Activated naive CD8-positive, alpha-beta T cell treated with anti-CD3 and anti-CD28 coated beads for 36 hours (primary cell): ENCODE results near the gene C6orf62. TPM values are rescaled to one million over a fixed set of nuclear protein-coding genes. Genes with fewer than 3 reads are reported as not detected.
"Not testable (repeated sequence)": the region's sequence is repeated elsewhere in the genome, so short reads cannot be mapped to it uniquely, and the experiment has no call there.

ENCODE experiments used
- DNase-seq: peaks from one replicate; pipeline ENCODE4 v3.0.0; 2021
- H3K27ac Mint-ChIP-seq: one replicate; pipeline ENCODE4 v1.8.0; 2022; ENCODE audit warnings: mild to moderate bottlenecking, moderate library complexity, mixed read lengths
- H3K27me3 Mint-ChIP-seq: one replicate; pipeline ENCODE4 v1.8.0; 2022; ENCODE audit warnings: mild to moderate bottlenecking, mixed read lengths
- H3K36me3 Mint-ChIP-seq: one replicate; pipeline ENCODE4 v1.8.0; 2021; ENCODE audit warnings: mild to moderate bottlenecking, mixed read lengths
- H3K4me1 Mint-ChIP-seq: one replicate; pipeline ENCODE4 v1.8.0; 2021; ENCODE audit warnings: mixed read lengths
- H3K4me3 Mint-ChIP-seq: one replicate; pipeline ENCODE4 v1.8.0; 2022; ENCODE audit warnings: mild to moderate bottlenecking, moderate library complexity, mixed read lengths
- H3K9me3 Mint-ChIP-seq: one replicate; pipeline ENCODE4 v1.8.0; 2022; ENCODE audit warnings: mixed read lengths
- total RNA-seq, 2 experiments: library from RNA; stranded (reverse); gene quantifications; one replicate each; pipeline ENCODE4 v1.2.3, GENCODE V29; 2021

The C6orf62 gene
- 100 to 1,000 TPM; 110 to 111 TPM for total RNA-seq

DNA sequence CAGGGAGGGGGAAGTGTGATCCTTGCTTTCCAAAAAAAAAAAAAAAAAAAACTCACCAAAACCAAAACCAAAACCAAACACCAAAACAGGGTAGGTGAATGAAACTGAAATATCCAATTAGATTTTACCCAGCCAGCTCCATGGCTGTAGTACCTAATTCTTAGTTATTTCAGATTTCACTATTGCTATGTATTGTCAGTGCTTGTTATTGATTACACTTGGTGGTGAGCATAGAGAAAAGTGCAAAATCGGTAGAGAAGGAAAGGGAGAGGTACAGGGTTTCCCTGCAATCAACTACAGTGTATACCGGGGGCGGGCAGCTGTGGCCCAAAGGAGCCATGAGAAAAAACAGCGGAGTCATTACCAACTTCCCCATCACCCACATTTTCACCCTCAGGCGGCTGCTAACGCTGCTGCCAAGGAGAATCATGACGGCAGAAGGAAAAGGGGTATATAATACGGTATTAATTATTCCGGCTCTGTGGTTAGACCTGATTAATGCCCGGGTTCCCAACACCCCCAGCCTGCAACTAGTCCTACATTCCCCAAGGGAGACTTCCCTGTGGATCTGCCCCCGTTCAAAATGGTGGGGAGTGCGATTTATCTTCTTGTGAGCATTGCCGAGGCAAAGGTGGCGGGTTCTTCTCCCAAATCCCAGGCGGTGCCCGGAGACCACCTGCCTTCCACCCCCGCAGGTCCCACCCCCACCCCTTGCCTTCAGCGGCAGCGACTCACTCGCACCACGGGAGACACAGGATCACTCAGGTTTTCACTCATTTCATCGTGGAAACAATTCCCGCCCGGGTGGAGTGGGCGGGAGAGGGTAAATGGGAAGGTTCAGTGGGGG lies at the start of gene C6orf62:
TSS of gene C6orf62 (minus strand) at position 30 of the 847 bp plus-strand sequence. CDS start 486 bp downstream, outside the sequence.
- Mint-ChIP-seq H3K27me3 (peaks cover 5% of the 10 kb centered on the region), H3K4me3 (peak within 1 kb of the TSS; percentile 100), H3K4me1 (peaks cover 40% of the 10 kb centered on the region), H3K9me3 (no peaks in the 10 kb centered on the region), H3K36me3 (peaks cover 55% of the 10 kb centered on the region), H3K27ac (peak within 1 kb of the TSS; percentile 100)
- DNase-seq, result peak; percentile 63

GRCh38 chr6:24768361-24768760 lies 49.4 kb upstream of the C6orf62 start:
- Mint-ChIP-seq H3K27me3 (no peaks in the 10 kb centered on the region), H3K9me3 (no peaks in the 10 kb centered on the region), H3K36me3 (no peaks in the 10 kb centered on the region), H3K4me1 (peaks cover 13% of the 10 kb centered on the region), H3K27ac (no peak overlapping the region), H3K4me3 (peak overlapping the region; percentile 10)
- no peak for DNase-seq

DNA sequence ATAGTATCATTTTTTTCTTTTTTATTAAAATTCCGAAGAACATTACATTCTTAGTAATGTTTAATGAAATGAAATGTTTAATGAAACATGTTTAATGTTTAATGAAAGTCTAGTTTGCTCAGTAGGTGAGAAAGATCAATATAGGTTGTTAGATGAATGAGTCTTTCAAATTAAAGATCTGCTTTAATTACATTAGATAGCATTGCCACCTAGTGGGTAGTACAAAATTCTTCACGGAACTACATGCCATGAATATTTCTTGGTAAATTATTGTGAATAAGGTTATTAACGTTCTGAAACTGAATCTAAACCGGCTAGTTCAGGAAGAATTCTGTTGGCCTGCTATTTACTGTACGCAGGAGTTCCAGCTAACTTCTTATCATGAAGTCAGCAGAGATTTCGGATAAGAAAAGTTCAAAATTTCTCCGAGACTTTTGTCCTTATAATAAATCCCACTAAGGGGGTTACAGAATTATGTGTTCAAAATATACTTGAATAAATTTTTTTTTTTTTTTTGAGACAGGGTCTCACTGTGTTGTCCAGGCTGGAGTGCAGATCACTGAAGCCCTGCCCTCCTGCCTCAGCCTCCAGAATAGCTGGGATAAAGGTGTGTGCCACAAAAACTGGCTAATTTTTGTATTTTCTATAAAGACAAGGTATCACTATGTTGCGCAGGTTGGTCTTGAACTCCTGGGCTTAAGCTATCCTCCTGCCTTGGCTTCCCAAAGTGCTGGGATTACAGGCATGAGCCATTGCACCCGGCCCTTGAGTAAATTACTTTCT lies 47.9 kb upstream of the C6orf62 start:
- DNase-seq, result no peak
- Mint-ChIP-seq H3K4me1 (peaks cover 14% of the 10 kb centered on the region), H3K9me3 (no peaks in the 10 kb centered on the region), H3K36me3 (no peaks in the 10 kb centered on the region), H3K27ac (no peak overlapping the region), H3K4me3 (no peak overlapping the region), H3K27me3 (no peaks in the 10 kb centered on the region)

- H3K27me3 Mint-ChIP-seq, H3K36me3 Mint-ChIP-seq: not testable (repeated sequence)
These were observed 47.0 kb upstream of the C6orf62 start for GRCh38 chr6:24765968-24766367.

DNA sequence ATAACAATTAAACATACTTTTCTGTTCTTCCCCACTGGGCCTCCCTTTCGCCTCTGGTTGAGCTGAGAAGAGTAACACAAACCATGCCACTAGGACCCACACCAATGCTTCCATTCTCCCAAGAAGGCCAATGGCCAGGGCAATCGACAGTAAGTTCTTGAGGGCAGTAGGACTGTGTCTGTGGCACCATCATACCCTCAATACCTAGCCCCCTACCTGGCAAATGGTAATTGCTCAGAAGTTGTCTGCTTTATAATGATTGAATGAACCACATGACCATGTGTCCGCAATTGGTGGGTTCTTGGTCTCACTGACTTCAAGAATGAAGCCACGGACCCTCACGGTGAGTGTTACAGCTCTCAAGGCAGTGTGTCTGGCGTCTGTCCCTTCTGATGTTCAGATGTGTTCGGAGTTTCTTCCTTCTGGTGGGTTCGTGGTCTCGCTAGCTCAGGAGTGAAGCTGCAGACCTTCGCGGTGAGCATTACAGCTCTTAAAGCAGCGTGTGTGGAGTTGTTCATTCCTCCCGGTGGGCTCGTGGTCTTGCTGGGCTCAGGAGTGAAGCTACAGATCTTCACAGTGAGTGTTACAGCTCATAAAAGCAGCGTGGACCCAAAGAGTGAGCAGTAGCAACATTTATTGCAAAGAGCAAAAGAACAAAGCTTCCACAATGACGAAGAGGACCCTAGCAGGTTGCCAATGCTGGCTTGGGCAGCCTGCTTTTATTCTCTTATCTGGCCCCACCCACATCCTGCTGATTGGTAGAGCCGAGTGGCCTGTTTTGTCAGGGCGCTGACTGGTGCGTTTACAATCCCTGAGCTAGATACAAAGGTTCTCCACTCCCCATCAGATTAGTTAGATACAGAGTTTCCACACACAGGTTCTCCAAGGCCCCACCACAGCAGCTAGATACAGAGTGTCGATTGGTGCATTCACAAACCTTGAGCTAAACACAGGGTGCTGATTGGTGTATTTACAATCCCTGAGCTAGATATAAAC lies 46.2 kb upstream of the C6orf62 start:
- H3K4me3 Mint-ChIP-seq, H3K36me3 Mint-ChIP-seq, H3K27me3 Mint-ChIP-seq, H3K9me3 Mint-ChIP-seq: not testable (repeated sequence)
- H3K27ac Mint-ChIP-seq, result peak overlapping the region; percentile 1
- H3K4me1 Mint-ChIP-seq, result peaks cover 18% of the 10 kb centered on the region
- DNase-seq, result peak; percentile 17

More at GRCh38 chr6:24765968-24766367, 47.0 kb upstream of the C6orf62 start:
- not testable (repeated sequence) for H3K27ac Mint-ChIP-seq, H3K9me3 Mint-ChIP-seq, DNase-seq, H3K4me3 Mint-ChIP-seq
- peaks cover 18% of the 10 kb centered on the region for H3K4me1 Mint-ChIP-seq

DNA sequence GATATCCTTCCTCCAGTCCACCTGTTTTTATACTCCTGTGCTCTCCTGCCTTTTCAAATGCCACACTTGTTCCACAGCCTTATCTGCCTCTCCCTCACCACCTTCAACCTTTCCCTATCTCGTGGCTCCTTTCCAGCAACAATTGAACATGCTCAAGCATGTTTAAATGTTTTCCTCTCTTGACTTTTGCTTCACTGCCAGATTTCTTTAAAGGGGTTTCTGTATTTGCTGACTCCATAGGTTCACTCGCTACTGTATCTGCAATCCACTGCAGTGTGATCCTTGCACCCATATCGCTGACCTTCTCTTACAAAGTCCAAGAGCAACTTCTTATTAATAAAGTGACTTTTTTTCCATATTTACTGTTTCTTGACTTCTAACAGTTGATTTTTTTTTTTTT lies 44.6 kb upstream of the C6orf62 start:
- Mint-ChIP-seq H3K4me3 (no peak overlapping the region), H3K9me3 (no peaks in the 10 kb centered on the region), H3K27ac (no peak overlapping the region), H3K4me1 (peaks cover 18% of the 10 kb centered on the region), H3K27me3 (no peaks in the 10 kb centered on the region), H3K36me3 (no peaks in the 10 kb centered on the region)
- DNase-seq, result no peak

DNA sequence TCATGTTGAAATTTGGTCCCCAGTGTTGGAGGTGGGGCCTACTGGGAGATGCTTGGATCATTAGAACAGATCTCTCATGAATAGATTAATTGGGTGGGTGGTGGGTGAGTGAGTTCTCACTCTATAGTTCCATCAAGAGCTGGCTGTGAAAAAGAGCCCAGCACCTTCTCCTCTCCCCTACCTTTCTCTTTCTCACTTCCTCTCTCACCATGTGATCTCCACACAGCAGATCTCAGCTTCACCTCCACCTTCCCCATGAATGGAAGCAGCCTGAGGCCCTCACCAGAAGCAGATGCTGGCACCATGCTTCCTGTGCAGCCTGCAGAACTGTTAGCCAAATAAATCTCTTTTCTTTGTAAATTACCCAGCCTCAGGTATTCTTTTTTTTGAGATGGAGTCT lies 42.9 kb upstream of the C6orf62 start:
- peaks cover 18% of the 10 kb centered on the region for H3K4me1 Mint-ChIP-seq
- H3K4me3 Mint-ChIP-seq, result no peak overlapping the region
- H3K27ac Mint-ChIP-seq, result no peak overlapping the region
- DNase-seq, result no peak
- no peaks in the 10 kb centered on the region for H3K9me3 Mint-ChIP-seq
- H3K36me3 Mint-ChIP-seq, result no peaks in the 10 kb centered on the region
- H3K27me3 Mint-ChIP-seq, result no peaks in the 10 kb centered on the region

DNA sequence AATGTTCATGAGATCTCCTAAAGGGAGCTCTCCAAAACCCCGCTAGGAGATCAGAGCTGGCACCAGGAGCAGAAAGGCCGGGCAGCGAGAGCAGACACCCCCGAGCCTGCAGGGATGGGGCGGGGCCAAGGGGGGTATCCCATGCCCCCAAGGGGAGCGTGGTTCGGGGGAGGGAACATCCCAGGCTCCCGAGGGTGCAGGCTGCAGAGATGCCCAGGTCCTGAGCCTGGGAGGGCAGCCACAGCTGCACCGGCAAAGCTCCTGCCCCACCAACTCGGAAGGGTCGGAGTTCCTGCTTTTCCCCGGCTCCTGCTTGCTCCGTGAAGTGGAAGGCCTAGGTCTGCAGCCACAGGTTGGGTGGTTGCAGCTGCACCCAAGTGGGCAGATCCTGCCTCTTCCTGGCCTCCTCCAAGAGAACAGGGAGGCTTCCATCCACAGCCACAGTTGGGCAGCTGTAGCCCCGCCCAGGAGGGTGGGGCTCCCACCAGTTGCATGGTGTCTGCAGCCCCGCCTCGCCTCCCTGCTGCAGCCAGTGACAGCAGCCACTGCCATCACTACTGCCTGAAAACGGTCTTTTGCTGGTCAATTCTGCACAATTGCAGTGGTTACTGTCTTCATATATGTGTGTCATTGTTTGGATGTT lies 42.4 kb upstream of the C6orf62 start:
- Mint-ChIP-seq H3K9me3 (no peaks in the 10 kb centered on the region), H3K4me1 (peaks cover 13% of the 10 kb centered on the region), H3K27ac (no peak overlapping the region), H3K36me3 (no peaks in the 10 kb centered on the region), H3K27me3 (no peaks in the 10 kb centered on the region), H3K4me3 (no peak overlapping the region)
- DNase-seq, result no peak

- Mint-ChIP-seq H3K27me3 (no peaks in the 10 kb centered on the region), H3K4me3 (no peak overlapping the region), H3K9me3 (no peaks in the 10 kb centered on the region), H3K36me3 (no peaks in the 10 kb centered on the region), H3K4me1 (peaks cover 8% of the 10 kb centered on the region), H3K27ac (no peak overlapping the region)
- DNase-seq, result no peak
These were observed 41.3 kb upstream of the C6orf62 start for GRCh38 chr6:24760210-24760609.

DNA sequence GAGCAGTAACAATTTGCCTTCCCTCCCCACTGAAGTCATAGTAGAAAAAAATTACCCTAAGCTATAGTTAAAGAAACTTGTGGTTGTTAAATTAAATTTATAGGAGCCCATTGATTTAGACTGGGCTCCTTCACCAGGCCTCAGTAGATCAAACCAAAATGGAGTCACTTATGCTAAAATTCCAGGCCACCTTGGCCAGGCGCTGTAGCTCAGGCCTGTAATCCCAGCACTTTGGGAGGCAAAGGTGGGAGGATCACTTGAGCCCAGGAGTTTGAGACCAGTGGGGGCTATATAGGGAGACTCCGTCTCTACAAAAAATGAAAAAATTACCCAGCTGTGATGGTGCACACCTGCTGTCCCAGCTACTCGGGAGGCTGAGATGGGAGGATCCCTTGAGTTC lies 40.8 kb upstream of the C6orf62 start:
- no peak overlapping the region for H3K27ac Mint-ChIP-seq
- no peaks in the 10 kb centered on the region for H3K36me3 Mint-ChIP-seq
- H3K9me3 Mint-ChIP-seq, result no peaks in the 10 kb centered on the region
- H3K4me3 Mint-ChIP-seq, result no peak overlapping the region
- no peaks in the 10 kb centered on the region for H3K27me3 Mint-ChIP-seq
- DNase-seq, result no peak
- peaks cover 5% of the 10 kb centered on the region for H3K4me1 Mint-ChIP-seq

- no peak for DNase-seq
- peaks cover 1% of the 10 kb centered on the region for H3K9me3 Mint-ChIP-seq
- H3K27me3 Mint-ChIP-seq, result no peaks in the 10 kb centered on the region
- H3K27ac Mint-ChIP-seq, result no peak overlapping the region
- H3K4me1 Mint-ChIP-seq, result peaks cover 5% of the 10 kb centered on the region
- no peak overlapping the region for H3K4me3 Mint-ChIP-seq
- H3K36me3 Mint-ChIP-seq, result no peaks in the 10 kb centered on the region
These were observed 38.7 kb upstream of the C6orf62 start for GRCh38 chr6:24757611-24758010.

DNA sequence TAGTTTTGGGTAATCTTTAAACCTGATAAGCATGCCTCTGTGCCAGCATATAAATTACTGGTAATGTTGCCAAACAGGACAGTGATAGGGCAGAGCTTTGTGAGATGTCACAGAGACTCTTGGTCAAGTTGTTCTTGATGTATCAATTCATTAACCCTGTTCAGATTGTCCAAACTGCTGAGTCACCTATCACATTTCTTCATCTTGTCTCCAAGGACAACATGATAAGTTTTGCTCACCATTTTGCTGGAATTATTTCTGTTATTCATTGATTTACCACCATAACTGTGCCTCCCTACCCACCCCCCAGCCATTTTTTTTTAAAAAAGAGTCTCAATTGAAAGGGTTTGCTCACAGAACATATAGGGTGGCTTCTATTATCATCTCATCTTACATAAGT lies 36.3 kb upstream of the C6orf62 start:
- Mint-ChIP-seq H3K36me3 (no peaks in the 10 kb centered on the region), H3K4me1 (no peaks in the 10 kb centered on the region), H3K4me3 (no peak overlapping the region), H3K27ac (no peak overlapping the region), H3K9me3 (peaks cover 1% of the 10 kb centered on the region), H3K27me3 (no peaks in the 10 kb centered on the region)
- no peak for DNase-seq

DNA sequence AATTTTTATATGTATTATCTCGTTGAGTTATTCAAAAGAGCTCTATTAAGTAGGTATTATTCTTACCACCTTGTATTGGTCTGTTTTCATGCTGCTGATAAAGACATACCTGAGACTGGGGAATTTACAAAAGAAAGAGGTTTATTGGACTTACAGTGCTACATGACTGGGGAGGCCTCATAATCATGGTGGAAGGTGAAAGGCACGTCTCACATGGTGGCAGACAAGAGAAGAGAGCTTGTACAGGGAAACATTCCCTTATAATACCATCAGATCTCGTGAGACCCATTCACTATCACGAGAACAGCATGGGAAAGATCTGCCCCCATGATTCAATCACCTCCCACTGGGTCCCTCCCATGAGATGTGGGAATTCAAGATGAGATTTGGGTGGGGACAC lies 35.4 kb upstream of the C6orf62 start:
- not testable (repeated sequence) for H3K36me3 Mint-ChIP-seq, DNase-seq, H3K4me1 Mint-ChIP-seq, H3K27ac Mint-ChIP-seq, H3K9me3 Mint-ChIP-seq, H3K27me3 Mint-ChIP-seq, H3K4me3 Mint-ChIP-seq

- peaks cover 1% of the 10 kb centered on the region for H3K9me3 Mint-ChIP-seq
- no peak overlapping the region for H3K4me3 Mint-ChIP-seq
- no peaks in the 10 kb centered on the region for H3K36me3 Mint-ChIP-seq
- DNase-seq, result no peak
- H3K27me3 Mint-ChIP-seq, result no peaks in the 10 kb centered on the region
- H3K4me1 Mint-ChIP-seq, result peaks cover 4% of the 10 kb centered on the region
- H3K27ac Mint-ChIP-seq, result no peak overlapping the region
These were observed 34.6 kb upstream of the C6orf62 start for GRCh38 chr6:24753545-24753944.
